Measurements from ENCODE around the gene SYT1. TPM values are rescaled to one million over a fixed set of nuclear protein-coding genes. Genes with fewer than 3 reads are reported as not detected.

Gene SYT1
- total and polyA plus RNA-seq, 12 donors, result 0.03 to 0.36 (median 0.15) TPM; not detected in 5

GRCh38 chr12:79183926-79184325 is 319.4 kb downstream of the SYT1 start:
- peak overlapping the region in 2 of 10 donors; percentile 34 to 54 for H3K27ac ChIP-seq
- no peaks in the 10 kb centered on the region for H3K27me3 ChIP-seq
- peaks cover 0 to 11% (median 0%) of the 10 kb centered on the region in 9 donors for H3K4me1 ChIP-seq
- no peaks in the 10 kb centered on the region for H3K36me3 ChIP-seq
- WGBS, 2 donors, result 55 to 64% methylated on average over 3 of the region's 3 CpGs
- peak in 1 of 8 donors; percentile 26 for ATAC-seq
- no peak for TF ChIP-seq CTCF (IDR thresholded peaks at IDR 0.05)
- intact Hi-C loops (cut with DNase I), result no loop called here
- no peak overlapping the region for H3K4me3 ChIP-seq
- no peaks in the 10 kb centered on the region for H3K9me3 ChIP-seq
- no peak for DNase-seq

GRCh38 chr12:79186506-79186905 is 321.9 kb downstream of the SYT1 start:
- Histone ChIP-seq H3K27ac (no peak overlapping the region), H3K27me3 (no peaks in the 10 kb centered on the region), H3K36me3 (no peaks in the 10 kb centered on the region), H3K9me3 (no peaks in the 10 kb centered on the region), H3K4me1 (peaks cover 0 to 11% (median 0%) of the 10 kb centered on the region in 9 donors), H3K4me3 (no peak overlapping the region)
- intact Hi-C loops (cut with DNase I), result no loop called here
- DNase-seq (no peak), ATAC-seq (no peak)
- WGBS, 2 donors, result 55 to 65% methylated on average over 2 of the region's 2 CpGs
- TF ChIP-seq CTCF (IDR thresholded peaks at IDR 0.05), result no peak

- no peak for TF ChIP-seq CTCF (IDR thresholded peaks at IDR 0.05)
- ATAC-seq (peak; percentile 29 to 85 (median 80)), DNase-seq (peak in 1 of 2 donors; percentile 5)
- Histone ChIP-seq H3K9me3 (no peaks in the 10 kb centered on the region), H3K27me3 (no peaks in the 10 kb centered on the region), H3K4me3 (peak overlapping the region in 7 of 10 donors; percentile 2 to 33 (median 22)), H3K36me3 (no peaks in the 10 kb centered on the region), H3K27ac (peak overlapping the region in 2 of 10 donors; percentile 12 to 15), H3K4me1 (peaks cover 0 to 11% (median 0%) of the 10 kb centered on the region in 9 donors)
- intact Hi-C loops (cut with DNase I), result no loop called here
- 23 to 32% methylated on average over 4 of the region's 4 CpGs for WGBS, 2 donors
These were observed 322.5 kb downstream of the SYT1 start for GRCh38 chr12:79187032-79187431.

GRCh38 chr12:79191391-79191790 is 326.8 kb downstream of the SYT1 start:
- Histone ChIP-seq H3K27ac (no peak overlapping the region), H3K4me3 (no peak overlapping the region), H3K36me3 (no peaks in the 10 kb centered on the region), H3K4me1 (peaks cover 0 to 11% (median 0%) of the 10 kb centered on the region in 9 donors), H3K27me3 (no peaks in the 10 kb centered on the region), H3K9me3 (no peaks in the 10 kb centered on the region)
- no peak for TF ChIP-seq CTCF (IDR thresholded peaks at IDR 0.05)
- DNase-seq (no peak), ATAC-seq (no peak)
- intact Hi-C loops (cut with DNase I), result no loop called here

Data from heart right ventricle (tissue), 16 donors.